ENCODE data around the gene HEYL. TPM values are rescaled to one million over a fixed set of nuclear protein-coding genes. Genes with fewer than 3 reads are reported as not detected.
"Not testable (repeated sequence)": the region's sequence is repeated elsewhere in the genome, so short reads cannot be mapped to it uniquely, and the experiment has no call there.

Gene HEYL
- total RNA-seq, 4 donors from 2014 or later: 3.3 to 6.5 (median 5.3) TPM

DNA sequence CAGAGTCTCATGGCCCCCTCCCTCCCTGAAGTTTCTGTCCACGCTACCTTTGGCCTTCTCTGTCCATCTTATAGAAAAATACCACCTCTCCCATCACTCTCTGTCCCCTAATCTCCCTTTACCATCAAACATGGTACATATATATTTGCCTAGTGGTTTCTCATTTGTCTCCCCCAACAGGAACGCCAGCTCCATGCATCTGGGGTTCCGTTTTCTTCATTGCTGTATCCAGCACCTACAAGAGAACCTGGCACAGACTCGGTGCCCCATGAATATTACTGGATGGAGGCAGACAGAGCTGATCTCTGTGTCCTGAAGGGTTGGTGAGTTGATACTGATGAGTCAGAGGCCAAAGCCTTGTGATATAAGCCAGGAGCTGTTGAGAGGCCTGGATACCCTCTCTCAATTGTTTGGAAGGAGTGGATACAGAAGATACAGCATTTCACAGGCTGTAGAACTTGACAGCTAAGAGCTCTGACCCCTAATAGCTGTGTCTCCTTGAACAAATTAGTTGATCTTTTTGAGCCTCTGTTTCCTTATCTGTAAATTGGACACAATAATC, 21.9 kb downstream of the HEYL start:
- ATAC-seq (ENCODE audit: low FRiP score) (no peak), DNase-seq (ENCODE audit: low spot score) (no peak)
- TF ChIP-seq, protein P1, sequence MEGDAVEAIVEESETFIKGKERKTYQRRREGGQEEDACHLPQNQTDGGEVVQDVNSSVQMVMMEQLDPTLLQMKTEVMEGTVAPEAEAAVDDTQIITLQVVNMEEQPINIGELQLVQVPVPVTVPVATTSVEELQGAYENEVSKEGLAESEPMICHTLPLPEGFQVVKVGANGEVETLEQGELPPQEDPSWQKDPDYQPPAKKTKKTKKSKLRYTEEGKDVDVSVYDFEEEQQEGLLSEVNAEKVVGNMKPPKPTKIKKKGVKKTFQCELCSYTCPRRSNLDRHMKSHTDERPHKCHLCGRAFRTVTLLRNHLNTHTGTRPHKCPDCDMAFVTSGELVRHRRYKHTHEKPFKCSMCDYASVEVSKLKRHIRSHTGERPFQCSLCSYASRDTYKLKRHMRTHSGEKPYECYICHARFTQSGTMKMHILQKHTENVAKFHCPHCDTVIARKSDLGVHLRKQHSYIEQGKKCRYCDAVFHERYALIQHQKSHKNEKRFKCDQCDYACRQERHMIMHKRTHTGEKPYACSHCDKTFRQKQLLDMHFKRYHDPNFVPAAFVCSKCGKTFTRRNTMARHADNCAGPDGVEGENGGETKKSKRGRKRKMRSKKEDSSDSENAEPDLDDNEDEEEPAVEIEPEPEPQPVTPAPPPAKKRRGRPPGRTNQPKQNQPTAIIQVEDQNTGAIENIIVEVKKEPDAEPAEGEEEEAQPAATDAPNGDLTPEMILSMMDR (IDR thresholded peaks at IDR 0.05): no peak

DNA sequence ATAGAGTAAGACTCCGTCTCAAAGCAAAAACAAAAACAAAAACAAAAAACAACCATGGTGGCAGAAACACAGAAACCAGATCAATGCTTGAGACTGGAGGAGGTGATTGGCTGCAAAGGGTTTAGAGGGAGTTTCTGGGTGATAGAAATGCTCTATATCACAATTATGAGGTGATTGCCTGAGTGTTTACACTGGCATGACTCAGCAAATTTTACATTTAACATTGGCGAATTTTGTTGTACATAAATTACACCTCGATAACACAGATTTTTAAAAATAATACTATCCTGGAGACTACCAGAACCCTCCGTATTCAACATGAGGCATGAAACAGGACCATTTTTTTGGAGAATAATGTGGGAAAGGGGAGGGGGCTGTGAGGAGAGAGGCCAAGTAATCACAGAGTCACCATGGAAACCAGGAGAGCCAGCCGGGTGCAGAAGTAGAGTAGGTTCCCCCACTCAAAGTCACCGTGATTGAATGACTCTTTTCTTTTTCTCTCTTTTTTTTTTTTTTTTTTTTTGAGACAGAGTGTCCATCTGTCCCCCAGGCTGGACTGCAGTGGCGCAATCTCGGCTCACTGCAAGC, 24.3 kb downstream of the HEYL start:
- DNase-seq (ENCODE audit: low spot score): no peak
- no peak for ATAC-seq (ENCODE audit: low FRiP score)
- TF ChIP-seq, protein P1 (IDR thresholded peaks at IDR 0.05): no peak

DNA sequence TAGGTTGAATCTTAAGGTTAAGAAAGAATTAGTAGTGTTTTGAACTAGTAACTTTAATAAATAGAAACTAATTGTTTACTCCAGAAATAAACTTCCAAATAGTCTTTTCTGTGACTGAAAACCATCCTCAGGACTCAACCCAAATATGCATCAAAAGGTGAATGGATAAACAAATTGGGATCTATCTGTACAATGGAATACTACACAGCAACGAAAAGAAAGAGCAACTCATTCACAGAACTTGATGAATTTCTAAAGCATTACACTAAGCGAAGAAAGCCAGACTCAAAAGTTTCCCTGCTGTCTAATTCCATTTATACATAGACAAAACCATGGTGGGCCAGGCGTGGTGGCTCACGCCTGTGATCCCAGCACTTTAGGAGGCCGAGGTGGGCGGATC, 25.0 kb downstream of the HEYL start:
- TF ChIP-seq, protein P1 (IDR thresholded peaks at IDR 0.05): no peak
- DNase-seq (ENCODE audit: low spot score) (no peak), ATAC-seq (ENCODE audit: low FRiP score) (no peak)

DNA sequence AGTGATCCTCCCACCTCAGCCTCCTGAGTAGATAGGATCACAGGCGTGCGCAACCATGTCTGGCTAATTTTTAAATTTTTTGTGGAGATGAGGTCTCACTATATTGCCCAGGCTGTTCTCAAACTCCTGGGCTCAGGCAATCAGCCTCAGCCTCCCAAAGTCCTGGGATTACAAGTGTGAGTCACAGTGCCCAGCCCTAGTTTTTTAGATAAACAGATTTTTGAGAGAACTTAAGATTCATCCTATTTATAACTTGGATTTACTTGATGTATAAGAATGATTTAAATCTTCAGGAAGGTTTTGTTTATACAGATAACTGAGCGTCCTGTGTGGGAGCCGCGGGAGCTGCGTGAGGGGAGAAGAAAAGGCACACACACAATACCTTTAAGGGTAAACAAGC, 26.2 kb downstream of the HEYL start:
- DNase-seq (ENCODE audit: low spot score): no peak
- TF ChIP-seq, protein P1 (IDR thresholded peaks at IDR 0.05): no peak

DNA sequence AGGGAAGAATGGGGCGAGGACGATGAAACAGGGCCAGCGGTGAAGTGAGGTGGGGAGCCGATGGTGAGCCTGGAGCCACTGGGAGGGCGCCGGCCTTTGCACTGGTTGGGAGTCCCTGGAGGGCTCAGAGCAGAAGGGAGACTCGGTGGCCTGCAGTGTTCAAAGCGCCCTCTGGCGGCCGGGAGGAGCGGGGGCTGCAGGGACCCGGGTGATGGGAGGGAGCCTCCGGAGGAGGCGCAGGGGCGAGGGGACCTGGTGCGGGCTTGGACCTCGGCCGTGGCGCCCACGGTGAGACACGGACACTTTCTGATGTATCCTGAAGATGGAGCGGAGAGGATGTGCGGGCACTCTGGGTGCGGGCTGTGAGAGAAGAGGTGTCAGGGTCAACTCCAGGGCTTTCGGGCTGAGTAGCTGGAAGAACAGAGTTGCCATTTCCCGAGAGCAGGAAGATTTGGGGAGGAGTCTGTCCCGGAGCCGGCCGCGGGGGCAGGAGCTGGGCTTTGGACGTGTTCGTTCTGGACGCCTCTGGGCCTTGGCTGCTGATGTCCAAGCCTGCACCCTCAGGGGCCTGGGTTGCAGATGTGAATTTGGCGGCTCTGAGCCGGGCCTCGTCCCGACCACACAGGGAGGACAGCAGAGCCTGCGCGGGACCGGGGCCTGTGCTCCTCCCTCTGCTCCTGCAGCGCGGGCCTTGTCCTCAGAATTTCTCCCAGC, 29.7 kb downstream of the HEYL start:
- TF ChIP-seq, protein P1 (IDR thresholded peaks at IDR 0.05): peak in 1 of 3 donors; percentile 13
- DNase-seq (ENCODE audit: low spot score) (peak; percentile 57), ATAC-seq (ENCODE audit: low FRiP score) (peak; percentile 34)

More for the DNA sequence above, 26.2 kb downstream of the HEYL start:
- no peak for ATAC-seq (ENCODE audit: low FRiP score)

DNA sequence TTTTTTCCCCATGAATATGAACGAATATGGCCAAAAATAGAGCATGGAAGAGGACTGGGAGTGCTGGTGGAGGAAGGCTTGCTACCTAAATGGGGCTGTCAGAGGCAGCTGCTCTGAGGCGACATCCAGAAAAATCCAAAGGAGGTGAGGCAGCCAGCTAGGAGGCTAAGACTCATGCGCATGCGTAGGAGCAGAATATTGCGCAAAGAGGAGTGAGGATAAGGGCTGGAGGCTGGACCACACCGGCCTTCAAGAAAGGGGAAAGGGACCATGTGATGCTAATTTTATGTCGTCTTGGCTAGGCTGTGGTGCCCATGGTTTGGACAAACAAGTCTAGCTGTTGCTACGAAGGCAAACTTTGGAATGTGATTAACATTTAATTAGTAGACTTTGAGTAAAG, 30.5 kb downstream of the HEYL start:
- ATAC-seq (ENCODE audit: low FRiP score): no peak
- no peak for DNase-seq (ENCODE audit: low spot score)
- TF ChIP-seq, protein P1 (IDR thresholded peaks at IDR 0.05): no peak

DNA sequence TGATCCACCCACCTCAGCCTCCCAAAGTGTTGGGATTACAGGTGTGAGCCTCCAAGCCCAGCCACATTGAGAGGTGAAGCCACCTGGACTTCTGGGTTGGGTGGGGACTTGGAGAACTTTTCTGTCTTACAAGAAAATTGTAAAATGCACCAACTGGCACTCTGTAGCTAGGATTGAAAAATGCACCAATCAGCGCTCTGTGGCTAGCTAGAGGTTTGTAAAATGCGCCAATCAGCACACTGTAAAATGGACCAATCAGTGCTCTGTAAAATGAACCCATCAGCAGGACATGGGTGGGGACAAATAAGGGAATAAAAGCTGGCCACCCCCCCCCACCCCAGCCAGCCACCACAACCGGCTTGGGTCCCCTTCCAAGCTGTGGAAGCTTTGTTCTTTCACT, 35.8 kb downstream of the HEYL start:
- not testable (repeated sequence) for ATAC-seq (ENCODE audit: low FRiP score); DNase-seq (ENCODE audit: low spot score)

GRCh38 chr1:39601667-39602255, 37.7 kb downstream of the HEYL start:
- DNase-seq (ENCODE audit: low spot score); ATAC-seq (ENCODE audit: low FRiP score): not testable (repeated sequence)

Measured in omental fat pad (tissue), 4 donors.